Ovary (tissue), 3 donors: ENCODE results near the gene MAP3K2.
"Not testable (repeated sequence)": the region's sequence is repeated elsewhere in the genome, so short reads cannot be mapped to it uniquely, and the experiment has no call there.

Source experiments
- POLR2A ChIP-seq: fragments of 450-650 bp; IDR thresholded peaks from one replicate; pipeline ENCODE4 v1.6.1; 2017; ENCODE audit warnings: antibody characterized with exemption, mild to moderate bottlenecking, moderate library complexity
- TF ChIP-seq, protein P1 (sequence below), 3 donors: fragments of 450-650 bp in 2 of 3; fragments of 200-600 bp in 1 of 3; IDR thresholded peaks; one replicate each; pipeline versions ENCODE4 v1.5.1 to v1.8.0; 2016 to 2022; ENCODE audit warnings: antibody characterized with exemption in 3 of 3, mild to moderate bottlenecking in 1 of 3
- donor health status: DM: no; HTN: no; CAD: no.

DNA sequence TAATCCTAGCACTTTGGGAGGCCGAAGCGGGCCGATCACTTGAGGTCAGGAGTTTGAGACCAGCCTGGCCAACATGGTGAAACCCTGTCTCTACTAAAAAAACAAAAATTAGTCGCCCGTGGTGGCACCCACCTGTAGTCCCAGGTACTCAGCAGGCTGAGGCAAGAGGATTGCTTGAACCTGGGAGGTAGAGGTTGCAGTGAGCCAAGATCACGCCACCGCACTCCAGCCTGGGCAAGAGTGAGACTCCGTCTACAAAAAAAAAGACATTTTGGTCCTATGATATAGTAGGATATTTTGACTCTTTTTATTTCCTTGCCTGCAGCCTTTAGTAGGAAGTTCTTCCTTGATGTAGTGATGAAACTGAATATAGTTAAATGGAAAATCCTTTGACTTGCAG is 21.9 kb upstream of the MAP3K2 start:
- TF ChIP-seq POLR2A = not testable (repeated sequence)
- TF ChIP-seq, protein P1, sequence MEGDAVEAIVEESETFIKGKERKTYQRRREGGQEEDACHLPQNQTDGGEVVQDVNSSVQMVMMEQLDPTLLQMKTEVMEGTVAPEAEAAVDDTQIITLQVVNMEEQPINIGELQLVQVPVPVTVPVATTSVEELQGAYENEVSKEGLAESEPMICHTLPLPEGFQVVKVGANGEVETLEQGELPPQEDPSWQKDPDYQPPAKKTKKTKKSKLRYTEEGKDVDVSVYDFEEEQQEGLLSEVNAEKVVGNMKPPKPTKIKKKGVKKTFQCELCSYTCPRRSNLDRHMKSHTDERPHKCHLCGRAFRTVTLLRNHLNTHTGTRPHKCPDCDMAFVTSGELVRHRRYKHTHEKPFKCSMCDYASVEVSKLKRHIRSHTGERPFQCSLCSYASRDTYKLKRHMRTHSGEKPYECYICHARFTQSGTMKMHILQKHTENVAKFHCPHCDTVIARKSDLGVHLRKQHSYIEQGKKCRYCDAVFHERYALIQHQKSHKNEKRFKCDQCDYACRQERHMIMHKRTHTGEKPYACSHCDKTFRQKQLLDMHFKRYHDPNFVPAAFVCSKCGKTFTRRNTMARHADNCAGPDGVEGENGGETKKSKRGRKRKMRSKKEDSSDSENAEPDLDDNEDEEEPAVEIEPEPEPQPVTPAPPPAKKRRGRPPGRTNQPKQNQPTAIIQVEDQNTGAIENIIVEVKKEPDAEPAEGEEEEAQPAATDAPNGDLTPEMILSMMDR (IDR thresholded peaks at IDR 0.05) = not testable (repeated sequence)
